Calu3 (cell line): Measurements from ENCODE around the gene CEP70. TPM values are rescaled to one million over a fixed set of nuclear protein-coding genes. Genes with fewer than 3 reads are reported as not detected.
"Not testable (repeated sequence)": the region's sequence is repeated elsewhere in the genome, so short reads cannot be mapped to it uniquely, and the experiment has no call there.

Experiments
- BruUV-seq: library from RNA; stranded (reverse); fragments of 400-500 nt; replicated peaks from 2 replicates; lab custom pipeline; 2021; lab: Mats Ljungman, UMichigan
- CTCF ChIA-PET: fragments of 300-600 bp; sonication (Branson Sonifier 250); formaldehyde crosslinking; loops from one replicate; lab custom pipeline; 2022; ENCODE audit warnings: antibody characterized with exemption; lab: Charles Lee
- DNase-seq: peaks from one replicate; pipeline ENCODE4 v3.0.0; 2022
- H3K27ac Mint-ChIP-seq: one replicate; pipeline ENCODE4 v1.8.0; 2022; ENCODE audit warnings: mixed read lengths; ENCODE audit not compliant: unreplicated experiment
- H3K27me3 Mint-ChIP-seq: one replicate; pipeline ENCODE4 v1.8.0; 2022; ENCODE audit warnings: mixed read lengths; ENCODE audit not compliant: unreplicated experiment
- H3K36me3 Mint-ChIP-seq: one replicate; pipeline ENCODE4 v1.8.0; 2022; ENCODE audit warnings: mild to moderate bottlenecking, moderate library complexity, mixed read lengths; ENCODE audit not compliant: insufficient read depth, unreplicated experiment
- H3K4me1 Mint-ChIP-seq: one replicate; pipeline ENCODE4 v1.8.0; 2022; ENCODE audit warnings: mild to moderate bottlenecking, low read depth, mixed read lengths; ENCODE audit not compliant: unreplicated experiment
- H3K4me3 Mint-ChIP-seq: one replicate; pipeline ENCODE4 v1.8.0; 2022; ENCODE audit warnings: mild to moderate bottlenecking, low read depth, moderate library complexity, mixed read lengths; ENCODE audit not compliant: unreplicated experiment
- H3K9me3 Mint-ChIP-seq: one replicate; pipeline ENCODE4 v1.8.0; 2022; ENCODE audit warnings: low read depth, mixed read lengths; ENCODE audit not compliant: unreplicated experiment
- CTCF ChIP-seq: fragments of 200-600 bp; IDR thresholded peaks from one replicate; pipeline ENCODE4 v1.8.0; 2022; ENCODE audit warnings: antibody characterized with exemption; ENCODE audit not compliant: unreplicated experiment
- intact Hi-C: fragments of 100-400 bp; cut with micrococcal nuclease; formaldehyde crosslinking; loops from one replicate; pipeline ENCODE4 v1.10.0; 2022; ENCODE audit not compliant: unreplicated experiment
- total RNA-seq: library from RNA; stranded (reverse); gene quantifications from 2 replicates; pipeline ENCODE4 v1.2.3, GENCODE V29; 2022

Gene CEP70
- total RNA-seq, 1 experiment from 2014 or later = 99.1 TPM

GRCh38 chr3:138497851-138498250, 96.2 kb downstream of the CEP70 start:
- Mint-ChIP-seq H3K27ac (no peak overlapping the region), H3K4me3 (no peak overlapping the region), H3K36me3 (peaks cover 15% of the 10 kb centered on the region), H3K27me3 (no peaks in the 10 kb centered on the region), H3K9me3 (no peaks in the 10 kb centered on the region), H3K4me1 (peaks cover 14% of the 10 kb centered on the region)
- CTCF ChIA-PET = interaction anchor here (0.6 to 1.2 kb wide), 3 partner anchors 418 to 878 kb away, joined by 3 to 4 read pairs (median 4); no protein-coding TSS in a partner anchor
- no peak for TF ChIP-seq CTCF
- DNase-seq = no peak
- intact Hi-C loops = no loop called here
- BruUV-seq = no TSS peak

- no TSS peak for BruUV-seq
- Mint-ChIP-seq H3K4me1 (peaks cover 14% of the 10 kb centered on the region), H3K36me3 (peaks cover 15% of the 10 kb centered on the region), H3K27me3 (no peaks in the 10 kb centered on the region), H3K27ac (no peak overlapping the region), H3K9me3 (no peaks in the 10 kb centered on the region), H3K4me3 (no peak overlapping the region)
- intact Hi-C loops = no loop called here
- CTCF ChIA-PET = no interaction called here
- TF ChIP-seq CTCF = no peak
- no peak for DNase-seq
Measured at GRCh38 chr3:138497021-138497420, 97.0 kb downstream of the CEP70 start.

GRCh38 chr3:138496436-138496835, 97.6 kb downstream of the CEP70 start:
- no TSS peak for BruUV-seq
- no peak for DNase-seq
- Mint-ChIP-seq H3K27ac (no peak overlapping the region), H3K9me3 (no peaks in the 10 kb centered on the region), H3K27me3 (no peaks in the 10 kb centered on the region), H3K36me3 (peaks cover 15% of the 10 kb centered on the region), H3K4me3 (no peak overlapping the region), H3K4me1 (peaks cover 14% of the 10 kb centered on the region)
- intact Hi-C loops = no loop called here
- no peak for TF ChIP-seq CTCF
- CTCF ChIA-PET = no interaction called here

- H3K27ac Mint-ChIP-seq, H3K27me3 Mint-ChIP-seq, intact Hi-C loops, H3K9me3 Mint-ChIP-seq, H3K4me3 Mint-ChIP-seq, DNase-seq, BruUV-seq: not testable (repeated sequence)
- CTCF ChIA-PET = interaction anchor here (0.6 kb wide), 1 partner anchor 41 kb away, joined by 6 read pairs; no protein-coding TSS in a partner anchor
- H3K4me1 Mint-ChIP-seq = peaks cover 14% of the 10 kb centered on the region
- H3K36me3 Mint-ChIP-seq = peaks cover 15% of the 10 kb centered on the region
Measured at GRCh38 chr3:138495638-138496037, 98.4 kb downstream of the CEP70 start.

- CTCF ChIA-PET = interaction anchor here (0.7 kb wide), 1 partner anchor 37 kb away, joined by 3 read pairs; no protein-coding TSS in a partner anchor
- intact Hi-C loops = no loop called here
- no peaks in the 10 kb centered on the region for H3K9me3 Mint-ChIP-seq
- H3K4me3 Mint-ChIP-seq = no peak overlapping the region
- H3K36me3 Mint-ChIP-seq = peaks cover 9% of the 10 kb centered on the region
- DNase-seq = no peak
- H3K4me1 Mint-ChIP-seq = peaks cover 14% of the 10 kb centered on the region
- no peak overlapping the region for H3K27ac Mint-ChIP-seq
- TSS peak; percentile 17 for BruUV-seq
- H3K27me3 Mint-ChIP-seq = no peaks in the 10 kb centered on the region
- no peak for TF ChIP-seq CTCF
Measured at GRCh38 chr3:138494607-138494929, 99.5 kb downstream of the CEP70 start.
